Esophagus mucosa (tissue), 1 donor: ENCODE results near the gene ALDH1B1. TPM values are rescaled to one million over a fixed set of nuclear protein-coding genes. Genes with fewer than 3 reads are reported as not detected.
"Not testable (repeated sequence)": the region's sequence is repeated elsewhere in the genome, so short reads cannot be mapped to it uniquely, and the experiment has no call there.

Experiments used
- ATAC-seq: fragments of 200-7000 bp; cut with Tn5 transposase; one replicate; pipeline ENCODE4 v1.9.1; 2020
- total RNA-seq: library from RNA; stranded (reverse); gene quantifications from one replicate; pipeline ENCODE4 v1.2.4, GENCODE V29; 2023
- donor health status: DM: yes; HTN: yes; CAD: no.

The ALDH1B1 gene
- total RNA-seq, 1 donor from 2014 or later: 4.2 TPM

GRCh38 chr9:38361473-38361850 is 31.0 kb upstream of the ALDH1B1 start:
- no peak for ATAC-seq

- ATAC-seq: peak; percentile 81
Observed at GRCh38 chr9:38362852-38363588, 29.5 kb upstream of the ALDH1B1 start.

- no peak for ATAC-seq
Observed at GRCh38 chr9:38363589-38363925, 28.9 kb upstream of the ALDH1B1 start.

GRCh38 chr9:38367898-38368297 is 24.6 kb upstream of the ALDH1B1 start:
- no peak for ATAC-seq

GRCh38 chr9:38368731-38369130 is 23.8 kb upstream of the ALDH1B1 start:
- ATAC-seq: no peak

- no peak for ATAC-seq
Observed at GRCh38 chr9:38370176-38370575, 22.3 kb upstream of the ALDH1B1 start.

- ATAC-seq: peak; percentile 84
Observed at GRCh38 chr9:38371495-38371894, 21.0 kb upstream of the ALDH1B1 start.

GRCh38 chr9:38372762-38373619 is 19.5 kb upstream of the ALDH1B1 start:
- no peak for ATAC-seq

- ATAC-seq: no peak
Observed at GRCh38 chr9:38373679-38374078, 18.8 kb upstream of the ALDH1B1 start.

GRCh38 chr9:38374847-38375571 is 17.5 kb upstream of the ALDH1B1 start:
- ATAC-seq: no peak

GRCh38 chr9:38375572-38375963 is 16.9 kb upstream of the ALDH1B1 start:
- no peak for ATAC-seq

- ATAC-seq: no peak
Observed at GRCh38 chr9:38376021-38376670, 16.4 kb upstream of the ALDH1B1 start.

- ATAC-seq: not testable (repeated sequence)
Observed at GRCh38 chr9:38377336-38378083, 15.0 kb upstream of the ALDH1B1 start.

- ATAC-seq: no peak
Observed at GRCh38 chr9:38380230-38380871, 12.2 kb upstream of the ALDH1B1 start.

- ATAC-seq: no peak
Observed at GRCh38 chr9:38380872-38381534, 11.5 kb upstream of the ALDH1B1 start.

GRCh38 chr9:38382141-38382540 is 10.4 kb upstream of the ALDH1B1 start:
- ATAC-seq: no peak

- no peak for ATAC-seq
Observed at GRCh38 chr9:38384990-38385848, 7.3 kb upstream of the ALDH1B1 start.

- no peak for ATAC-seq
Observed at GRCh38 chr9:38385896-38386295, 6.6 kb upstream of the ALDH1B1 start.

GRCh38 chr9:38386319-38386895 is 6.1 kb upstream of the ALDH1B1 start:
- ATAC-seq: no peak

- no peak for ATAC-seq
Observed at GRCh38 chr9:38387066-38387465, 5.4 kb upstream of the ALDH1B1 start.
